Upper lobe of left lung (tissue), 4 donors: ENCODE measurements around the gene ELP4.

ENCODE experiments used
- CTCF ChIP-seq, 6 experiments: fragments of 450-650 bp in 4 of 6; fragments of 200-600 bp in 2 of 6; sonication (generic) in 2 of 6; IDR thresholded peaks; one replicate each; pipeline ENCODE4 v1.5.1; 2016 to 2019; ENCODE audit warnings: antibody characterized with exemption in 6 of 6
- EP300 ChIP-seq, 4 donors: sonication (generic); formaldehyde crosslinking; IDR thresholded peaks; one replicate each; pipeline ENCODE4 v1.5.1; 2017; ENCODE audit warnings: antibody characterized with exemption in 4 of 4, control low read depth in 2 of 4
- POLR2A ChIP-seq, 4 donors: fragments of 450-650 bp; IDR thresholded peaks; one replicate each; pipeline ENCODE4 v1.5.1; 2016 to 2017; ENCODE audit warnings: antibody characterized with exemption in 4 of 4, mild to moderate bottlenecking in 2 of 4

- TF ChIP-seq POLR2A (IDR thresholded peaks at IDR 0.05) (no peak), CTCF (IDR thresholded peaks at IDR 0.05) (no peak), EP300 (IDR thresholded peaks at IDR 0.05) (no peak)
Measured at GRCh38 chr11:31772412-31772811, 262.8 kb downstream of the ELP4 start.
